H1 (cell line): ENCODE measurements around the gene DYNLRB2. TPM values are rescaled to one million over a fixed set of nuclear protein-coding genes. Genes with fewer than 3 reads are reported as not detected.

Source experiments
- ZNF274 ChIP-seq: IDR thresholded peaks from 2 replicates; pipeline ENCODE4 v1.7.0; 2012; ENCODE audit warnings: low read length, borderline replicate concordance; ENCODE audit errors: extremely low read depth
- polyA plus RNA-seq, 7 experiments: library from polyadenylated mRNA; depleted of rRNA in 3 of 7; stranded (reverse) in 5 of 7; unstranded in 2 of 7; fragments of >200 nt in 5 of 7; fragments of 200-250 nt in 2 of 7; gene quantifications; 1 replicate in 5 of 7; 2 replicates in 1 of 7; 4 replicates in 1 of 7; pipeline versions ENCODE4 v1.2.1 to v1.2.3, GENCODE V29; 2011 to 2013; ENCODE audit warnings: missing spikeins in 2 of 7, mixed read lengths in 2 of 7
- total RNA-seq: library from RNA; stranded (reverse); fragmentation: NEBNext Ultra II Directional; extraction: Animal tissue kit (Norgen Biotek cat#: 25700); gene quantifications from 2 replicates; pipeline ENCODE4 v1.2.1, GENCODE V29; 2021
- TF ChIP-seq, protein P1 (sequence below): IDR thresholded peaks from 2 replicates; pipeline ENCODE4 v1.6.1; 2012; ENCODE audit warnings: low read length, inconsistent platforms

The DYNLRB2 gene
- total and polyA plus RNA-seq, 2 of the 8 experiments (the other 6 are each of a cell fraction or from before 2014, with no cell fraction given) = not detected

DNA sequence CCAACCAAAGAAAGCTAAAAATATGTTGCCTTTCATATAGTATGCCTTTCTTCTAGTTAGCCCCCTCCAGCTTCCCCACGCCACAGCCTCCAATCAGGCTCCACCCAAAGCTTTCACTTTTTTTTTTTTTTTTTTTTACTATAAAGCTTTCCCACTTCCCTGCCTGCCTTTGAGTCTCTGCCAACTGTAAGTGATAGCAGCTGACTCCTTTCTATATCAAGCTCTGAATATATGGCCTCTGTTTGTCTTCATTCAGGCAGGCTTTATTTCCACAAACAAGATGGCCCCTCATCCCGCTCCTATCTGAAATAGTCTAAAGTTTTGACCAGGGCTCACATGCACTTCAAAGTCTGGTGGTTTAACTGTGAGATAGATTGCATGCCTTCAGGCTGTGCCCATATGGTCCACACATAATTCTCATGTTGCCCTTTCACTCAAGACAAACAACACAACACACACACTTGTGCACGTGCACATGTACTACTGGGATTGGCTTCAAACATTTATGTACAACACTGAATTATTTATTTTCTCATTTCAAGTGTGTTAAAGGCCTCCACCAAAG is 39.8 kb upstream of the DYNLRB2 start (continued):
- TF ChIP-seq, protein P1, sequence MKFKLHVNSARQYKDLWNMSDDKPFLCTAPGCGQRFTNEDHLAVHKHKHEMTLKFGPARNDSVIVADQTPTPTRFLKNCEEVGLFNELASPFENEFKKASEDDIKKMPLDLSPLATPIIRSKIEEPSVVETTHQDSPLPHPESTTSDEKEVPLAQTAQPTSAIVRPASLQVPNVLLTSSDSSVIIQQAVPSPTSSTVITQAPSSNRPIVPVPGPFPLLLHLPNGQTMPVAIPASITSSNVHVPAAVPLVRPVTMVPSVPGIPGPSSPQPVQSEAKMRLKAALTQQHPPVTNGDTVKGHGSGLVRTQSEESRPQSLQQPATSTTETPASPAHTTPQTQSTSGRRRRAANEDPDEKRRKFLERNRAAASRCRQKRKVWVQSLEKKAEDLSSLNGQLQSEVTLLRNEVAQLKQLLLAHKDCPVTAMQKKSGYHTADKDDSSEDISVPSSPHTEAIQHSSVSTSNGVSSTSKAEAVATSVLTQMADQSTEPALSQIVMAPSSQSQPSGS = no peak
- no peak for TF ChIP-seq ZNF274
- TF ChIP-seq, all 59 proteins: peak for 0
